Panc1 (cell line): ENCODE results near the gene C2CD3. TPM values are rescaled to one million over a fixed set of nuclear protein-coding genes. Genes with fewer than 3 reads are reported as not detected.

ENCODE experiments used
- ATAC-seq: fragments of 200-7000 bp; cut with Tn5 transposase; 2 replicates; pipeline ENCODE4 v1.9.1; 2020; ENCODE audit warnings: mild to moderate bottlenecking, moderate library complexity
- BruUV-seq: library from RNA; stranded (reverse); fragments of 400-500 nt; replicated peaks from 2 replicates; lab custom pipeline; 2021; lab: Mats Ljungman, UMichigan
- CTCF ChIA-PET: fragments of 300-600 bp; sonication (Branson Sonifier 250); formaldehyde crosslinking; loops from one replicate; lab custom pipeline; 2022; ENCODE audit warnings: antibody characterized with exemption; lab: Charles Lee
- POLR2A ChIA-PET: fragments of 300-600 bp; sonication (Branson Sonifier 250); formaldehyde crosslinking; loops from one replicate; lab custom pipeline; 2022; ENCODE audit warnings: antibody characterized with exemption; lab: Charles Lee
- DNase-seq: peaks from one replicate; pipeline ENCODE4 v3.0.0-alpha.2; 2010; ENCODE audit warnings: low read depth, low spot score
- H3K27ac ChIP-seq: 2 replicates; pipeline ENCODE4 v1.5.1; 2011; ENCODE audit warnings: mild to moderate bottlenecking, low read length, inconsistent platforms
- H3K27me3 ChIP-seq: fragments of 200-500 bp; sonication (Bioruptor generic); 2 replicates; pipeline ENCODE4 v1.6.0; 2014; ENCODE audit warnings: low read length, inconsistent platforms; ENCODE audit not compliant: control insufficient read depth, insufficient read depth
- H3K36me3 ChIP-seq: fragments of 200-500 bp; sonication (Bioruptor generic); 2 replicates; pipeline ENCODE4 v1.5.1; 2014; ENCODE audit warnings: inconsistent platforms, mild to moderate bottlenecking, low read length, moderate library complexity; ENCODE audit not compliant: control insufficient read depth, insufficient read depth
- H3K4me1 ChIP-seq: 2 replicates; pipeline ENCODE4 v1.5.1; 2011; ENCODE audit warnings: inconsistent platforms, mild to moderate bottlenecking, low read length, moderate library complexity; ENCODE audit not compliant: control insufficient read depth, insufficient read depth
- H3K4me3 ChIP-seq, 2 experiments: 2 replicates each; pipeline ENCODE4 v1.5.1; 2011 to 2012; ENCODE audit warnings: low read depth in 2 of 2, low read length in 2 of 2, mild to moderate bottlenecking in 2 of 2, inconsistent platforms in 1 of 2, moderate library complexity in 1 of 2
- H3K9me3 ChIP-seq: fragments of 200-500 bp; sonication (Bioruptor generic); 2 replicates; pipeline ENCODE4 v1.5.1; 2014; ENCODE audit warnings: low read depth, mild to moderate bottlenecking, inconsistent platforms, low read length, moderate library complexity; ENCODE audit not compliant: control insufficient read depth, insufficient read depth
- POLR2AphosphoS5 ChIP-seq: IDR thresholded peaks from 2 replicates; pipeline ENCODE4 v1.6.1; 2012; ENCODE audit warnings: mild to moderate bottlenecking, low read depth, low read length, moderate library complexity
- SIN3A ChIP-seq: IDR thresholded peaks from 2 replicates; pipeline ENCODE4 v1.6.1; 2012; ENCODE audit warnings: low read depth, mild to moderate bottlenecking, low read length, moderate library complexity, borderline replicate concordance; ENCODE audit not compliant: insufficient read depth
- TCF7L2 ChIP-seq: IDR thresholded peaks from 2 replicates; pipeline ENCODE4 v1.6.1; 2011; ENCODE audit warnings: mild to moderate bottlenecking, low read depth, low read length, inconsistent platforms
- in situ Hi-C: cut with HindIII; loops from 2 replicates; pipeline ENCODE4 v1.10.0; 2016; ENCODE audit warnings: low sequenced_read_pairs, low pct_unique_long_range_greater_than_20kb
- intact Hi-C: fragments of 100-400 bp; cut with micrococcal nuclease; formaldehyde crosslinking; loops from one replicate; pipeline ENCODE4 v1.10.0; 2022; ENCODE audit not compliant: unreplicated experiment
- total RNA-seq: library from RNA; stranded (reverse); gene quantifications from one replicate; pipeline ENCODE4 v1.2.1, GENCODE V29; 2021; ENCODE audit not compliant: unreplicated experiment
- TF ChIP-seq, protein P1 (sequence below): fragments of 450-650 bp; IDR thresholded peaks from 2 replicates; pipeline ENCODE4 v1.5.1; 2017; ENCODE audit warnings: mild to moderate bottlenecking
- TF ChIP-seq, protein P2 (sequence below), 2 experiments: IDR thresholded peaks; 2 replicates each; pipeline ENCODE4 v1.6.1; 2011 to 2012; ENCODE audit warnings: low read depth in 2 of 2, control low read depth in 1 of 2, low read length in 1 of 2, mild to moderate bottlenecking in 1 of 2, moderate library complexity in 1 of 2; ENCODE audit not compliant: insufficient read depth in 1 of 2

The C2CD3 gene
- total RNA-seq, 1 experiment from 2014 or later = 51.8 TPM

DNA sequence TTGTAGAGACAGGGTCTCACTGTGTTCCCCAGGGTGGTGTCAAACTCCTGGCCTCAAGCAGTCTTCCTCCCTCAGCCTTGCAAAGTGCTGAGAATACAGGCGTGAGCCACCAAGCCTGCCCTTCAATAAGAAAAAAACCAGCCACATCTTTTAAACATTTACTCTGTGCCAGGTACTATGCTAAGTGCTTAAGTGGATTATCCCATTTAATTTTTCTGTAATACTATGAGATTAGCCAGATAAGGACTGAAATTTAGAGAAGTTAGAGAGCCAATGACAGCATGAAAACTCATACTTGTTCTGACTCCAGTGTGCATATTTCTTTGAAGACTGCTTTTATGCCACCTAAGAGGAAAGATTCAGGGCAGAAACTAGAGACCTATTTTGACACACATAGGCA, 35.9 kb upstream of the C2CD3 start:
- ATAC-seq (no peak), DNase-seq (no peak)
- Histone ChIP-seq H3K27ac (no peak overlapping the region), H3K9me3 (no peaks in the 10 kb centered on the region), H3K36me3 (peaks cover 20% of the 10 kb centered on the region), H3K4me1 (no peaks in the 10 kb centered on the region), H3K4me3 (no peak overlapping the region), H3K27me3 (no peaks in the 10 kb centered on the region)
- no TSS peak for BruUV-seq
- in situ Hi-C loops = no loop called here
- ChIA-PET CTCF (no interaction called here), POLR2A (no interaction called here)
- intact Hi-C loops = no loop called here
- TF ChIP-seq, protein P1, sequence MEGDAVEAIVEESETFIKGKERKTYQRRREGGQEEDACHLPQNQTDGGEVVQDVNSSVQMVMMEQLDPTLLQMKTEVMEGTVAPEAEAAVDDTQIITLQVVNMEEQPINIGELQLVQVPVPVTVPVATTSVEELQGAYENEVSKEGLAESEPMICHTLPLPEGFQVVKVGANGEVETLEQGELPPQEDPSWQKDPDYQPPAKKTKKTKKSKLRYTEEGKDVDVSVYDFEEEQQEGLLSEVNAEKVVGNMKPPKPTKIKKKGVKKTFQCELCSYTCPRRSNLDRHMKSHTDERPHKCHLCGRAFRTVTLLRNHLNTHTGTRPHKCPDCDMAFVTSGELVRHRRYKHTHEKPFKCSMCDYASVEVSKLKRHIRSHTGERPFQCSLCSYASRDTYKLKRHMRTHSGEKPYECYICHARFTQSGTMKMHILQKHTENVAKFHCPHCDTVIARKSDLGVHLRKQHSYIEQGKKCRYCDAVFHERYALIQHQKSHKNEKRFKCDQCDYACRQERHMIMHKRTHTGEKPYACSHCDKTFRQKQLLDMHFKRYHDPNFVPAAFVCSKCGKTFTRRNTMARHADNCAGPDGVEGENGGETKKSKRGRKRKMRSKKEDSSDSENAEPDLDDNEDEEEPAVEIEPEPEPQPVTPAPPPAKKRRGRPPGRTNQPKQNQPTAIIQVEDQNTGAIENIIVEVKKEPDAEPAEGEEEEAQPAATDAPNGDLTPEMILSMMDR = no peak
- TF ChIP-seq TCF7L2 = no peak
- TF ChIP-seq SIN3A = no peak
- TF ChIP-seq POLR2AphosphoS5 = no peak
- TF ChIP-seq, protein P2, sequence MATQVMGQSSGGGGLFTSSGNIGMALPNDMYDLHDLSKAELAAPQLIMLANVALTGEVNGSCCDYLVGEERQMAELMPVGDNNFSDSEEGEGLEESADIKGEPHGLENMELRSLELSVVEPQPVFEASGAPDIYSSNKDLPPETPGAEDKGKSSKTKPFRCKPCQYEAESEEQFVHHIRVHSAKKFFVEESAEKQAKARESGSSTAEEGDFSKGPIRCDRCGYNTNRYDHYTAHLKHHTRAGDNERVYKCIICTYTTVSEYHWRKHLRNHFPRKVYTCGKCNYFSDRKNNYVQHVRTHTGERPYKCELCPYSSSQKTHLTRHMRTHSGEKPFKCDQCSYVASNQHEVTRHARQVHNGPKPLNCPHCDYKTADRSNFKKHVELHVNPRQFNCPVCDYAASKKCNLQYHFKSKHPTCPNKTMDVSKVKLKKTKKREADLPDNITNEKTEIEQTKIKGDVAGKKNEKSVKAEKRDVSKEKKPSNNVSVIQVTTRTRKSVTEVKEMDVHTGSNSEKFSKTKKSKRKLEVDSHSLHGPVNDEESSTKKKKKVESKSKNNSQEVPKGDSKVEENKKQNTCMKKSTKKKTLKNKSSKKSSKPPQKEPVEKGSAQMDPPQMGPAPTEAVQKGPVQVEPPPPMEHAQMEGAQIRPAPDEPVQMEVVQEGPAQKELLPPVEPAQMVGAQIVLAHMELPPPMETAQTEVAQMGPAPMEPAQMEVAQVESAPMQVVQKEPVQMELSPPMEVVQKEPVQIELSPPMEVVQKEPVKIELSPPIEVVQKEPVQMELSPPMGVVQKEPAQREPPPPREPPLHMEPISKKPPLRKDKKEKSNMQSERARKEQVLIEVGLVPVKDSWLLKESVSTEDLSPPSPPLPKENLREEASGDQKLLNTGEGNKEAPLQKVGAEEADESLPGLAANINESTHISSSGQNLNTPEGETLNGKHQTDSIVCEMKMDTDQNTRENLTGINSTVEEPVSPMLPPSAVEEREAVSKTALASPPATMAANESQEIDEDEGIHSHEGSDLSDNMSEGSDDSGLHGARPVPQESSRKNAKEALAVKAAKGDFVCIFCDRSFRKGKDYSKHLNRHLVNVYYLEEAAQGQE (IDR thresholded peaks at IDR 0.05; ENCODE audit: insufficient read depth in 1 of 2, low read depth in 2 of 2, low read length in 1 of 2) = no peak

DNA sequence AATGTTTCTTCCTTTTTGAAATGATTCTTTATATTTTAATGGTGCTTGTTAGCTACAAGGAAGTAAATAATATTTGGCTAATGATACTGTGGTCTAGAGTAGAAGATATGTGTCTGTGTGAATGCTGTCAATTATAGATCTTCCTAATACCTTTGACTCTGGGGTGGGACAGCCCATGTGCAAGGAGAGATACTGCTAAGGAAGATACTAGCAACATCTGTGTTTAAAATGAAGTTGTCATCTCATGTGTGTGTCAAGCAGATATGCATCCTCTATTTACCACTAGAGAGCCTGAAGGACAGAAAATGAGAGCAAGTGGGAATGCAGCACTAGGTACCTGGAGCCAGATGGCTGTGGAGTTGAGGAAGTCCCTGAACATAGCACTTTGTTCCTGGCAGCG, 34.4 kb upstream of the C2CD3 start:
- no peak for DNase-seq
- ChIA-PET POLR2A (no interaction called here), CTCF (no interaction called here)
- ATAC-seq = no peak
- peaks cover 16% of the 10 kb centered on the region for H3K36me3 ChIP-seq
- no TSS peak for BruUV-seq
- intact Hi-C loops (no loop called here), in situ Hi-C loops (no loop called here)
- no peak for TF ChIP-seq TCF7L2
- TF ChIP-seq POLR2AphosphoS5 = no peak
- TF ChIP-seq SIN3A = no peak
- TF ChIP-seq, protein P2 (IDR thresholded peaks at IDR 0.05; ENCODE audit: insufficient read depth in 1 of 2, low read depth in 2 of 2, low read length in 1 of 2) = no peak
- TF ChIP-seq, protein P1 = no peak
- H3K9me3 ChIP-seq = no peaks in the 10 kb centered on the region
- H3K27ac ChIP-seq = no peak overlapping the region
- no peak overlapping the region for H3K4me3 ChIP-seq
- H3K4me1 ChIP-seq = no peaks in the 10 kb centered on the region
- H3K27me3 ChIP-seq = no peaks in the 10 kb centered on the region
